K562 (cell line): ENCODE data around the gene APCDD1L. TPM values are rescaled to one million over a fixed set of nuclear protein-coding genes. Genes with fewer than 3 reads are reported as not detected.

Source experiments
- ARID1B ChIP-seq: fragments of 450-650 bp; IDR thresholded peaks from 2 replicates; pipeline ENCODE4 v1.6.1; 2016; ENCODE audit warnings: antibody characterized with exemption, mild to moderate bottlenecking, inconsistent platforms
- CBFA2T2 ChIP-seq: fragments of 450-650 bp; conservative IDR thresholded peaks from 2 replicates; pipeline ENCODE4 v1.6.1; 2017; ENCODE audit warnings: mild to moderate bottlenecking
- DPF2 ChIP-seq: fragments of 450-650 bp; IDR thresholded peaks from 2 replicates; pipeline ENCODE4 v1.6.1; 2016
- EHMT2 ChIP-seq: fragments of 450-650 bp; IDR thresholded peaks from 2 replicates; pipeline ENCODE4 v1.6.1; 2018; ENCODE audit warnings: antibody characterized with exemption
- FOXP1 ChIP-seq: sonication (generic); formaldehyde crosslinking; IDR thresholded peaks from 2 replicates; pipeline ENCODE4 v1.8.0; 2022; ENCODE audit warnings: mild to moderate bottlenecking, missing genetic modification reagents
- HDAC2 ChIP-seq: fragments of 450-650 bp; IDR thresholded peaks from 2 replicates; pipeline ENCODE4 v1.6.1; 2016; ENCODE audit warnings: mild to moderate bottlenecking
- HMG20B ChIP-seq: fragments of 250-450 bp; sonication (Bioruptor Pico); IDR thresholded peaks from 2 replicates; pipeline ENCODE4 v1.5.0; 2021; ENCODE audit warnings: mild to moderate bottlenecking
- JUN ChIP-seq, 2 experiments: sonication (generic) in 1 of 2; formaldehyde crosslinking in 1 of 2; IDR thresholded peaks; 2 replicates each; pipeline versions ENCODE4 v1.6.1 to v1.8.0; 2012 to 2022; ENCODE audit warnings: borderline replicate concordance in 2 of 2, mild to moderate bottlenecking in 2 of 2, improper control_type of control experiment in 1 of 2, low read depth in 1 of 2, low read length in 1 of 2, missing genetic modification reagents in 1 of 2
- JUND ChIP-seq, 2 experiments: IDR thresholded peaks; 2 replicates in 1 of 2; 3 replicates in 1 of 2; pipeline ENCODE4 v1.6.1; 2011; ENCODE audit warnings: borderline replicate concordance in 2 of 2, low read depth in 2 of 2, low read length in 2 of 2, improper control_type of control experiment in 1 of 2, missing biosample characterization in 1 of 2, missing genetic modification characterization in 1 of 2, missing genetic modification reagents in 1 of 2
- KAT8 ChIP-seq: fragments of 450-650 bp; IDR thresholded peaks from 2 replicates; pipeline ENCODE4 v1.6.1; 2016; ENCODE audit warnings: low read depth, mild to moderate bottlenecking
- NELFE ChIP-seq: IDR thresholded peaks from 2 replicates; pipeline ENCODE4 v1.6.1; 2011; ENCODE audit warnings: mild to moderate bottlenecking; ENCODE audit not compliant: insufficient read depth, insufficient read length
- PHF20 ChIP-seq: fragments of 450-650 bp; IDR thresholded peaks from 2 replicates; pipeline ENCODE4 v1.6.1; 2018; ENCODE audit not compliant: partially characterized antibody
- RFX1 ChIP-seq: fragments of 450-650 bp; IDR thresholded peaks from 2 replicates; pipeline ENCODE4 v1.6.1; 2016; ENCODE audit warnings: mild to moderate bottlenecking, moderate library complexity
- SOX6 ChIP-seq: fragments of 450-650 bp; IDR thresholded peaks from 2 replicates; pipeline ENCODE4 v1.6.1; 2014; ENCODE audit warnings: mild to moderate bottlenecking
- ZNF217 ChIP-seq: sonication (generic); formaldehyde crosslinking; IDR thresholded peaks from 2 replicates; pipeline ENCODE4 v1.8.0; 2022; ENCODE audit warnings: mild to moderate bottlenecking, missing genetic modification reagents
- ZNF263 ChIP-seq: sonication (generic); formaldehyde crosslinking; IDR thresholded peaks from 2 replicates; pipeline ENCODE4 v1.8.0; 2022; ENCODE audit warnings: mild to moderate bottlenecking, missing genetic modification reagents, borderline replicate concordance
- ZNF274 ChIP-seq: IDR thresholded peaks from 2 replicates; pipeline ENCODE4 v1.6.1; 2011; ENCODE audit warnings: low read depth, mild to moderate bottlenecking, low read length, moderate library complexity, borderline replicate concordance
- polyA plus RNA-seq, 8 experiments: library from polyadenylated mRNA; depleted of rRNA in 4 of 8; stranded (reverse) in 5 of 8; unstranded in 3 of 8; fragments of >200 nt; fragmentation: Nextera tagmentation in 2 of 8; fragmentation: Illumina TruSeq in 1 of 8; extraction: Ambion mirVana in 2 of 8; extraction: Trizol in 1 of 8; gene quantifications; 2 replicates each; pipeline versions ENCODE4 v1.2.1 to v1.2.3, GENCODE V29; 2011 to 2014; ENCODE audit warnings: inconsistent platforms in 1 of 8, missing spikeins in 1 of 8
- total RNA-seq, 7 experiments: library from RNA; depleted of rRNA in 6 of 7; stranded (reverse); fragments of >200 nt in 6 of 7; fragmentation: Illumina TruSeq in 2 of 7; extraction: Trizol in 2 of 7; gene quantifications; 2 replicates each; pipeline versions ENCODE4 v1.2.1 to v1.2.3, GENCODE V29; 2011 to 2021; ENCODE audit warnings: low replicate concordance in 1 of 7
- TF ChIP-seq, protein P1 (sequence below): fragments of 450-650 bp; formaldehyde crosslinking; IDR thresholded peaks from 2 replicates; pipeline ENCODE4 v1.4.0; 2022; ENCODE audit warnings: mild to moderate bottlenecking, moderate library complexity
- TF ChIP-seq, protein P2 (sequence below): sonication (generic); formaldehyde crosslinking; IDR thresholded peaks from 2 replicates; pipeline ENCODE4 v1.8.0; 2022; ENCODE audit warnings: missing genetic modification reagents, mild to moderate bottlenecking, borderline replicate concordance
- TF ChIP-seq, protein P3 (sequence below): sonication (generic); IDR thresholded peaks from 2 replicates; pipeline ENCODE4 v1.6.1; 2016
- TF ChIP-seq, protein P4 (sequence below): IDR thresholded peaks from 3 replicates; pipeline ENCODE4 v1.6.1; 2011; ENCODE audit warnings: borderline replicate concordance, mild to moderate bottlenecking, moderate library complexity; ENCODE audit not compliant: insufficient read length; ENCODE audit errors: extremely low read depth
- TF ChIP-seq, protein P5 (sequence below), 2 experiments: fragments of 450-650 bp in 1 of 2; sonication (generic) in 1 of 2; formaldehyde crosslinking; conservative IDR thresholded peaks; 2 replicates each; pipeline versions ENCODE4 v1.4.0 to v1.8.1; 2020 to 2022; ENCODE audit warnings: mild to moderate bottlenecking in 1 of 2, missing genetic modification reagents in 1 of 2

The APCDD1L gene
- total and polyA plus RNA-seq, 9 of the 15 experiments (the other 6 are each of a cell fraction or from before 2014, with no cell fraction given): not detected

DNA sequence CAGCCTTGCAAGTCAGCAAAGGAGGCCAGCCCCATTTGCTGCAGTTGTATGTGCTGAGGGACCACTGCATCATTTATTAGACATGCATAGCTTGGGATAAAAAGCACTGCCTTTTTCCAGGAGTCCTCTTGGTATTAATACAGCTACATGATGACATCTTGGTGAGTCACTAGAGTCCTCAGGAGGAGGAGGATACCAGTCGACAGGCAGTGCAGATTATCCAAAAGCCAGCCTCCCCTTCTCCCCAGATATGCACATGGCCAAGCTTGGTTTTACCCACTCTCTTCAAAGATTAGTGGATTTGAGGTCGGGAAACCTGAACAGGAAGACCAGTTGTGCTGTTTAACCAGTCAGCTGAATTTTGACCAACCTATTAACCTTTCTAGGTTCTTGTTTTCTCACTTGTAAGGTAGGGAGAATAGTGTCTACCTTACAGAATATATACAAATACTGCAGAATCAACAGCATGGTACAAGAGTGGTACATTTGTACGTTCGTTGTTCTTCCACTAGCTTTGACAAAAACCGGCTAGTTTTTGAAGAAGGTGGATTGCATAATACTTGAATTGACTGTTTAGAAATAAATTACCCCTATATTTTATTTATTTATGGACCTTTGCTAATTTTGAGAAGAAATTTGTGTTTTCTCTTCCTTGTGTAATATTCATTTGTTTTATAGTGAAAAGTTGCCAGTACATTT is 94.3 kb downstream of the APCDD1L start (continued):
- TF ChIP-seq, protein P1, sequence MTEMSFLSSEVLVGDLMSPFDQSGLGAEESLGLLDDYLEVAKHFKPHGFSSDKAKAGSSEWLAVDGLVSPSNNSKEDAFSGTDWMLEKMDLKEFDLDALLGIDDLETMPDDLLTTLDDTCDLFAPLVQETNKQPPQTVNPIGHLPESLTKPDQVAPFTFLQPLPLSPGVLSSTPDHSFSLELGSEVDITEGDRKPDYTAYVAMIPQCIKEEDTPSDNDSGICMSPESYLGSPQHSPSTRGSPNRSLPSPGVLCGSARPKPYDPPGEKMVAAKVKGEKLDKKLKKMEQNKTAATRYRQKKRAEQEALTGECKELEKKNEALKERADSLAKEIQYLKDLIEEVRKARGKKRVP (CRISPR knock-in tag): no peak
- TF ChIP-seq ZNF217 (CRISPR knock-in tag) (no peak), CBFA2T2 (0 out of 2 replicates have a peak, but pooled peaks have one; percentile 32), FOXP1 (no peak), JUN (IDR thresholded peaks at IDR 0.05; ENCODE audit: borderline replicate concordance, low read depth, low read length) (peak; percentile 58; the same call in 1 of the 2 replicates), JUN (CRISPR knock-in tag; IDR thresholded peaks at IDR 0.05; ENCODE audit: borderline replicate concordance) (no peak), RFX1 (no peak), SOX6 (no peak), ZNF263 (CRISPR knock-in tag) (peak; percentile 38; the same call in 1 of the 2 replicates), ARID1B (peak; percentile 51), JUND (IDR thresholded peaks at IDR 0.05; ENCODE audit: borderline replicate concordance, low read depth, low read length) (peak; percentile 82), JUND (tag; IDR thresholded peaks at IDR 0.05; ENCODE audit: borderline replicate concordance, low read depth, low read length) (peak; percentile 56; the same call in 1 of the 3 replicates), KAT8 (no peak), ZNF274 (no peak), NELFE (no peak), HDAC2 (no peak), EHMT2 (0 out of 2 replicates have a peak, but pooled peaks have one; percentile 21), DPF2 (0 out of 2 replicates have a peak, but pooled peaks have one; percentile 43), PHF20 (no peak), HMG20B (CRISPR knock-in tag) (no peak)
- TF ChIP-seq, protein P2, sequence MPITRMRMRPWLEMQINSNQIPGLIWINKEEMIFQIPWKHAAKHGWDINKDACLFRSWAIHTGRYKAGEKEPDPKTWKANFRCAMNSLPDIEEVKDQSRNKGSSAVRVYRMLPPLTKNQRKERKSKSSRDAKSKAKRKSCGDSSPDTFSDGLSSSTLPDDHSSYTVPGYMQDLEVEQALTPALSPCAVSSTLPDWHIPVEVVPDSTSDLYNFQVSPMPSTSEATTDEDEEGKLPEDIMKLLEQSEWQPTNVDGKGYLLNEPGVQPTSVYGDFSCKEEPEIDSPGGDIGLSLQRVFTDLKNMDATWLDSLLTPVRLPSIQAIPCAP: no peak
- TF ChIP-seq, protein P3, sequence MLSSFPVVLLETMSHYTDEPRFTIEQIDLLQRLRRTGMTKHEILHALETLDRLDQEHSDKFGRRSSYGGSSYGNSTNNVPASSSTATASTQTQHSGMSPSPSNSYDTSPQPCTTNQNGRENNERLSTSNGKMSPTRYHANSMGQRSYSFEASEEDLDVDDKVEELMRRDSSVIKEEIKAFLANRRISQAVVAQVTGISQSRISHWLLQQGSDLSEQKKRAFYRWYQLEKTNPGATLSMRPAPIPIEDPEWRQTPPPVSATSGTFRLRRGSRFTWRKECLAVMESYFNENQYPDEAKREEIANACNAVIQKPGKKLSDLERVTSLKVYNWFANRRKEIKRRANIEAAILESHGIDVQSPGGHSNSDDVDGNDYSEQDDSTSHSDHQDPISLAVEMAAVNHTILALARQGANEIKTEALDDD: peak; percentile 92
- TF ChIP-seq, protein P4, sequence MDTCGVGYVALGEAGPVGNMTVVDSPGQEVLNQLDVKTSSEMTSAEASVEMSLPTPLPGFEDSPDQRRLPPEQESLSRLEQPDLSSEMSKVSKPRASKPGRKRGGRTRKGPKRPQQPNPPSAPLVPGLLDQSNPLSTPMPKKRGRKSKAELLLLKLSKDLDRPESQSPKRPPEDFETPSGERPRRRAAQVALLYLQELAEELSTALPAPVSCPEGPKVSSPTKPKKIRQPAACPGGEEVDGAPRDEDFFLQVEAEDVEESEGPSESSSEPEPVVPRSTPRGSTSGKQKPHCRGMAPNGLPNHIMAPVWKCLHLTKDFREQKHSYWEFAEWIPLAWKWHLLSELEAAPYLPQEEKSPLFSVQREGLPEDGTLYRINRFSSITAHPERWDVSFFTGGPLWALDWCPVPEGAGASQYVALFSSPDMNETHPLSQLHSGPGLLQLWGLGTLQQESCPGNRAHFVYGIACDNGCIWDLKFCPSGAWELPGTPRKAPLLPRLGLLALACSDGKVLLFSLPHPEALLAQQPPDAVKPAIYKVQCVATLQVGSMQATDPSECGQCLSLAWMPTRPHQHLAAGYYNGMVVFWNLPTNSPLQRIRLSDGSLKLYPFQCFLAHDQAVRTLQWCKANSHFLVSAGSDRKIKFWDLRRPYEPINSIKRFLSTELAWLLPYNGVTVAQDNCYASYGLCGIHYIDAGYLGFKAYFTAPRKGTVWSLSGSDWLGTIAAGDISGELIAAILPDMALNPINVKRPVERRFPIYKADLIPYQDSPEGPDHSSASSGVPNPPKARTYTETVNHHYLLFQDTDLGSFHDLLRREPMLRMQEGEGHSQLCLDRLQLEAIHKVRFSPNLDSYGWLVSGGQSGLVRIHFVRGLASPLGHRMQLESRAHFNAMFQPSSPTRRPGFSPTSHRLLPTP: no peak
- TF ChIP-seq, protein P5, sequence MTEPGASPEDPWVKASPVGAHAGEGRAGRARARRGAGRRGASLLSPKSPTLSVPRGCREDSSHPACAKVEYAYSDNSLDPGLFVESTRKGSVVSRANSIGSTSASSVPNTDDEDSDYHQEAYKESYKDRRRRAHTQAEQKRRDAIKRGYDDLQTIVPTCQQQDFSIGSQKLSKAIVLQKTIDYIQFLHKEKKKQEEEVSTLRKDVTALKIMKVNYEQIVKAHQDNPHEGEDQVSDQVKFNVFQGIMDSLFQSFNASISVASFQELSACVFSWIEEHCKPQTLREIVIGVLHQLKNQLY (CRISPR knock-in tag; conservative IDR thresholded peaks at IDR 0.05): no peak
